Neural cell (in vitro differentiated cells): Measurements from ENCODE around the gene TAGLN2. TPM values are rescaled to one million over a fixed set of nuclear protein-coding genes. Genes with fewer than 3 reads are reported as not detected.

ENCODE experiments used
- H2AFZ ChIP-seq: fragments of 200-600, 300-800 bp; sonication (generic), shearing (Covaris generic); 2 replicates; pipeline ENCODE4 v1.6.0; 2014; ENCODE audit warnings: low read depth, mild to moderate bottlenecking, antibody characterized with exemption, low read length, moderate library complexity
- H3F3A ChIP-seq: fragments of 200-600 bp; shearing (Covaris generic); 2 replicates; pipeline ENCODE4 v1.6.1; 2016; ENCODE audit warnings: mild to moderate bottlenecking, moderate library complexity, mixed read lengths, antibody characterized with exemption, low read length; ENCODE audit not compliant: insufficient read depth, poor library complexity, severe bottlenecking
- H3K27ac ChIP-seq: fragments of 200-600, 300-800 bp; sonication (generic), shearing (Covaris generic); 2 replicates; pipeline ENCODE4 v1.5.1; 2014; ENCODE audit warnings: mild to moderate bottlenecking, low read length, moderate library complexity
- H3K27me3 ChIP-seq: fragments of 300-800, 200-600 bp; sonication (generic), shearing (Covaris generic); 2 replicates; pipeline ENCODE4 v1.6.0; 2014; ENCODE audit warnings: mild to moderate bottlenecking, low read depth, low read length, moderate library complexity; ENCODE audit not compliant: insufficient read depth
- H3K36me3 ChIP-seq: fragments of 300-800, 200-600 bp; sonication (generic), shearing (Covaris generic); 2 replicates; pipeline ENCODE4 v1.5.1; 2014; ENCODE audit warnings: mild to moderate bottlenecking, antibody characterized with exemption, low read length, moderate library complexity; ENCODE audit not compliant: insufficient read depth
- H3K4me2 ChIP-seq: fragments of 300-800, 200-600 bp; sonication (generic), shearing (Covaris generic); 2 replicates; pipeline ENCODE4 v1.6.0; 2014; ENCODE audit warnings: mild to moderate bottlenecking, low read length
- H3K4me3 ChIP-seq: fragments of 300-800, 200-600 bp; sonication (generic), shearing (Covaris generic); 2 replicates; pipeline ENCODE4 v1.5.1; 2014; ENCODE audit warnings: mild to moderate bottlenecking, low read length, moderate library complexity
- H3K79me2 ChIP-seq: fragments of 200-600 bp; shearing (Covaris generic); replicated peaks from 2 replicates; pipeline ENCODE4 v1.6.0; 2014; ENCODE audit warnings: mild to moderate bottlenecking, low read length, moderate library complexity; ENCODE audit not compliant: insufficient read depth
- H3K9ac ChIP-seq: fragments of 300-800, 200-600 bp; sonication (generic), shearing (Covaris generic); 2 replicates; pipeline ENCODE4 v1.6.1; 2016; ENCODE audit warnings: mild to moderate bottlenecking, low read length, mixed read lengths
- H3K9me2 ChIP-seq: fragments of 200-600 bp; shearing (Covaris generic); 2 replicates; pipeline ENCODE4 v1.6.1; 2016; ENCODE audit warnings: mild to moderate bottlenecking, low read length, mixed read lengths; ENCODE audit not compliant: insufficient read depth
- H3K9me3 ChIP-seq: fragments of 200-600, 300-800 bp; sonication (generic), shearing (Covaris generic); 2 replicates; pipeline ENCODE4 v1.6.1; 2016; ENCODE audit warnings: mild to moderate bottlenecking, mixed run types, low read length, moderate library complexity, mixed read lengths
- H4K20me1 ChIP-seq: fragments of 200-600 bp; shearing (Covaris generic); 2 replicates; pipeline ENCODE4 v1.6.1; 2016; ENCODE audit warnings: mild to moderate bottlenecking, mixed run types; ENCODE audit not compliant: insufficient read depth
- EP300 ChIP-seq: fragments of 450-650 bp; conservative IDR thresholded peaks from 2 replicates; pipeline ENCODE4 v1.6.1; 2014; ENCODE audit warnings: antibody characterized with exemption, mild to moderate bottlenecking, moderate library complexity; ENCODE audit not compliant: poor library complexity, severe bottlenecking
- EZH2 ChIP-seq: fragments of 200-600, 300-800 bp; shearing (Covaris generic), sonication (generic); IDR thresholded peaks from 2 replicates; pipeline ENCODE4 v1.6.1; 2014; ENCODE audit warnings: antibody characterized with exemption, low read length, borderline replicate concordance, mild to moderate bottlenecking; ENCODE audit not compliant: insufficient read depth, poor library complexity, severe bottlenecking
- MXI1 ChIP-seq: fragments of 450-650 bp; conservative IDR thresholded peaks from 2 replicates; pipeline ENCODE4 v1.6.1; 2014; ENCODE audit warnings: antibody characterized with exemption, mild to moderate bottlenecking; ENCODE audit not compliant: poor library complexity, severe bottlenecking
- RAD21 ChIP-seq: fragments of 450-650 bp; conservative IDR thresholded peaks from 2 replicates; pipeline ENCODE4 v1.6.1; 2014; ENCODE audit warnings: antibody characterized with exemption, mild to moderate bottlenecking, moderate library complexity
- SMC3 ChIP-seq: fragments of 450-650 bp; conservative IDR thresholded peaks from 2 replicates; pipeline ENCODE4 v1.6.1; 2014; ENCODE audit warnings: antibody characterized with exemption, mild to moderate bottlenecking, moderate library complexity; ENCODE audit not compliant: poor library complexity
- polyA plus RNA-seq: library from polyadenylated mRNA; depleted of rRNA; stranded (reverse); fragments of >200 nt; gene quantifications from 2 replicates; pipeline ENCODE4 v1.2.3, GENCODE V29; 2014
- TF ChIP-seq, protein P1 (sequence below): IDR thresholded peaks from 2 replicates; pipeline ENCODE4 v1.6.1; 2012; ENCODE audit warnings: borderline replicate concordance
- TF ChIP-seq, protein P2 (sequence below): fragments of 450-650 bp; IDR thresholded peaks from 2 replicates; pipeline ENCODE4 v1.5.1; 2014; ENCODE audit warnings: antibody characterized with exemption, mild to moderate bottlenecking, moderate library complexity; ENCODE audit not compliant: poor library complexity, severe bottlenecking

Gene TAGLN2
- polyA plus RNA-seq, 1 donor from 2014 or later: 0.52 TPM

DNA sequence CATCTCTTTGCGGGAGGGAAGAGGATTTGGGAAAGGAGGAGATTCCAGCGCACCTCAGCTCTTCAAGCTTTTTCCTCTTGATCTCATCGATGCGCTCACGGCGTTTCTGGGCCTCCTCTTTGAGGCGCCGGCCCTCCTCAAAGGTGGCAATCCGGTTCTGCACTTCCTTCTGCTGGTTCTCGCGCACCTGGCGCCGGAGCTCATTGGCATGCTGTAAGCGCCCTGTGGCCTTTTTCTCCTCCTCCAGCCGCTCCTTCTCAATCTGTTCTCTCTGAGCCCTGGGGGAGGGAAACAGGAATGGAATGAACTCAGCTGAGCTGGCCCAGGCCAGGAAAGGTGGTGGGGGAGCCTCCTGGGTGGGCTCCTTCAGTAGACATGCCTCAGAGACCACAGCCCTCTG lies 52.4 kb downstream of the TAGLN2 start:
- Histone ChIP-seq H4K20me1 (no peaks in the 10 kb centered on the region), H3K9ac (no peak overlapping the region), H2AFZ (no peak overlapping the region), H3F3A (no peaks in the 10 kb centered on the region), H3K27ac (no peak overlapping the region), H3K4me3 (no peak overlapping the region), H3K36me3 (no peaks in the 10 kb centered on the region), H3K9me2 (no peaks in the 10 kb centered on the region), H3K79me2 (no peaks in the 10 kb centered on the region), H3K4me2 (no peak overlapping the region), H3K27me3 (no peaks in the 10 kb centered on the region), H3K9me3 (no peaks in the 10 kb centered on the region)
- TF ChIP-seq EP300 (no peak), RAD21 (no peak), EZH2 (no peak), MXI1 (no peak)

DNA sequence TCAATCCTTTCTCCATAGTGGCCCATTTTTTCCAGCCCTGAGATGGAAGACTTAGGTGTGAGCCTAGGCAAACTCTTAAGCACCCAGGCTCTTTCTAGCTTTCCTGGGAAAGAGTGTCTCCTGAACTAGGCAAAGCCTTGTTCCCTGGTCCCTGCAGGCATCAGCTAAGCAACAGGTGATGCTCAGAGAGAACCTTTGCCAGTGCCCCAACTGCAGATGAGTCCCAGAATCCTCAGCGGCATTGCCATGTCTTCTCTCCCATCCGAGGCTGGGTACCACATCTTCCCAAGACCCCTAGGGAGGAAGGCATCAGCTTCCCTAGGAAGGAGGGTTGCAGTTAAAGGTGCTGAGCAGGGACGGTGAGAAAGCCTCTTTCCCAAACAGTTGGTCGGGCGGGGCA lies 54.6 kb downstream of the TAGLN2 start:
- Histone ChIP-seq H3K9ac (no peak overlapping the region), H3K27me3 (no peaks in the 10 kb centered on the region), H3K36me3 (no peaks in the 10 kb centered on the region)

More for the DNA sequence above, 54.6 kb downstream of the TAGLN2 start:
- no peaks in the 10 kb centered on the region for H3K79me2 ChIP-seq
- no peak overlapping the region for H2AFZ ChIP-seq
- no peaks in the 10 kb centered on the region for H3F3A ChIP-seq
- no peaks in the 10 kb centered on the region for H4K20me1 ChIP-seq
- H3K9me3 ChIP-seq: no peaks in the 10 kb centered on the region
- no peaks in the 10 kb centered on the region for H3K9me2 ChIP-seq
- no peak for TF ChIP-seq EZH2
- TF ChIP-seq, protein P1, sequence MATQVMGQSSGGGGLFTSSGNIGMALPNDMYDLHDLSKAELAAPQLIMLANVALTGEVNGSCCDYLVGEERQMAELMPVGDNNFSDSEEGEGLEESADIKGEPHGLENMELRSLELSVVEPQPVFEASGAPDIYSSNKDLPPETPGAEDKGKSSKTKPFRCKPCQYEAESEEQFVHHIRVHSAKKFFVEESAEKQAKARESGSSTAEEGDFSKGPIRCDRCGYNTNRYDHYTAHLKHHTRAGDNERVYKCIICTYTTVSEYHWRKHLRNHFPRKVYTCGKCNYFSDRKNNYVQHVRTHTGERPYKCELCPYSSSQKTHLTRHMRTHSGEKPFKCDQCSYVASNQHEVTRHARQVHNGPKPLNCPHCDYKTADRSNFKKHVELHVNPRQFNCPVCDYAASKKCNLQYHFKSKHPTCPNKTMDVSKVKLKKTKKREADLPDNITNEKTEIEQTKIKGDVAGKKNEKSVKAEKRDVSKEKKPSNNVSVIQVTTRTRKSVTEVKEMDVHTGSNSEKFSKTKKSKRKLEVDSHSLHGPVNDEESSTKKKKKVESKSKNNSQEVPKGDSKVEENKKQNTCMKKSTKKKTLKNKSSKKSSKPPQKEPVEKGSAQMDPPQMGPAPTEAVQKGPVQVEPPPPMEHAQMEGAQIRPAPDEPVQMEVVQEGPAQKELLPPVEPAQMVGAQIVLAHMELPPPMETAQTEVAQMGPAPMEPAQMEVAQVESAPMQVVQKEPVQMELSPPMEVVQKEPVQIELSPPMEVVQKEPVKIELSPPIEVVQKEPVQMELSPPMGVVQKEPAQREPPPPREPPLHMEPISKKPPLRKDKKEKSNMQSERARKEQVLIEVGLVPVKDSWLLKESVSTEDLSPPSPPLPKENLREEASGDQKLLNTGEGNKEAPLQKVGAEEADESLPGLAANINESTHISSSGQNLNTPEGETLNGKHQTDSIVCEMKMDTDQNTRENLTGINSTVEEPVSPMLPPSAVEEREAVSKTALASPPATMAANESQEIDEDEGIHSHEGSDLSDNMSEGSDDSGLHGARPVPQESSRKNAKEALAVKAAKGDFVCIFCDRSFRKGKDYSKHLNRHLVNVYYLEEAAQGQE: no peak
- TF ChIP-seq, protein P2, sequence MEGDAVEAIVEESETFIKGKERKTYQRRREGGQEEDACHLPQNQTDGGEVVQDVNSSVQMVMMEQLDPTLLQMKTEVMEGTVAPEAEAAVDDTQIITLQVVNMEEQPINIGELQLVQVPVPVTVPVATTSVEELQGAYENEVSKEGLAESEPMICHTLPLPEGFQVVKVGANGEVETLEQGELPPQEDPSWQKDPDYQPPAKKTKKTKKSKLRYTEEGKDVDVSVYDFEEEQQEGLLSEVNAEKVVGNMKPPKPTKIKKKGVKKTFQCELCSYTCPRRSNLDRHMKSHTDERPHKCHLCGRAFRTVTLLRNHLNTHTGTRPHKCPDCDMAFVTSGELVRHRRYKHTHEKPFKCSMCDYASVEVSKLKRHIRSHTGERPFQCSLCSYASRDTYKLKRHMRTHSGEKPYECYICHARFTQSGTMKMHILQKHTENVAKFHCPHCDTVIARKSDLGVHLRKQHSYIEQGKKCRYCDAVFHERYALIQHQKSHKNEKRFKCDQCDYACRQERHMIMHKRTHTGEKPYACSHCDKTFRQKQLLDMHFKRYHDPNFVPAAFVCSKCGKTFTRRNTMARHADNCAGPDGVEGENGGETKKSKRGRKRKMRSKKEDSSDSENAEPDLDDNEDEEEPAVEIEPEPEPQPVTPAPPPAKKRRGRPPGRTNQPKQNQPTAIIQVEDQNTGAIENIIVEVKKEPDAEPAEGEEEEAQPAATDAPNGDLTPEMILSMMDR: no peak
- no peak for TF ChIP-seq SMC3
- TF ChIP-seq MXI1: no peak
- no peak overlapping the region for H3K27ac ChIP-seq
- H3K4me3 ChIP-seq: no peak overlapping the region
- H3K4me2 ChIP-seq: no peak overlapping the region
